Stimulated activated CD4-positive, alpha-beta T cell treated with anti-CD3 and anti-CD28 coated beads, Interleukin-1b, Interleukin-23, amount 100 ng/mL, for 4 hours (primary cell): ENCODE results near the gene SIK3.
"Not testable (repeated sequence)": the region's sequence is repeated elsewhere in the genome, so short reads cannot be mapped to it uniquely, and the experiment has no call there.

Experiments
- DNase-seq, 2 donors: peaks; one replicate each; pipeline ENCODE4 v3.0.0-alpha.2; 2020; ENCODE audit warnings: low read depth in 2 of 2

The SIK3 gene

DNA sequence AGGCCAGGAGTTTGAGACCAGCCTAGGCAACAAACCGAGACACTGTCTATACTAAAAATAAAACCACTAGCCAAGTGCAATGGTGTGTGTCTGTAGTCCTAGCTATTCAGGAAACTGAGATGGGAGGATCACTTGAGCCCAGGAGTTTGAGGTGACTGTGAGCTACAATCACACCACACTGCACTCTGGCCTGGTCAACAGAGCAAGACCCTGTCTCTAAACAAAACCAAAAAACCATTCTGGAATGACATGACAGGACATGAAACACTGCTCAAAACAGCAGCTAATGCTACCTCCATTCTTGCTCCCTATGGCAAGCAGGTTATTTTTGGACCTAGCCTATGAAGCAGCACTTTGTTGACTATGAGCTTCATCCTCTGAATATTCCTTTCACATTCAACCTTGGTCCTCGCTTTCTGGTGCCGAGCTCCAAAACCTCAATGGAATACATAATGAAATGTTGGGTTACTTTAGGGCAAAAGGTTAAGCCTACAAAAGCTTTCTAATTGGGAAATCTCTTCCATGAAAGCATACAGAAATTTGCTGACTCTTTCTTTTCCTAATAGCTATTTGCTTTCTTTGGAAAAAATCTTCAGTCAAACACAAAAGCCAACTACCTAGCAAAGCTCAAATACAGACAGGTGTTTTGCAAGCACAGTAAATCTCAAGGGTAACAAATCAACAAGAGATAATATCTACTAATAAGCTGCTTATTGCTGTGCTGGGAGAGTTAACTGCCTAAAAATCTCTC is 21.1 kb downstream of the SIK3 start:
- DNase-seq = no peak

DNA sequence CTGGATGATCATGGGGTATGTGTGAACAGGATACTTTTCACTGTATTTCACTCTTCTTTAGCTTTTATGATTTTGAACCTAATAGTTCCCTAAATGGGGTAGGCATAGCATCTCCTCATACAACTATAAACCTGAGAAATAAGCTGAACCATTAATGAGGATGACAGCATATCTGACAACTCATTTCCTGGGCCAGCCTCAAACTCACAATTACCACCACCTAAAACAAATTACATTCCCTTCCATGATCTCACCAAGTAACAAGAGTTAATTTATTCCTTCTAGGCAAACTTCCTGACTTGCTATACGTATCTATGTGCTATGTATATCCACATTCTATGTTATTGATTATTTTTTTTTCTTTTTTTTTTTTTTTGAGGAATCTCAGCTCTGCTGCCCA is 23.0 kb downstream of the SIK3 start:
- DNase-seq = no peak

DNA sequence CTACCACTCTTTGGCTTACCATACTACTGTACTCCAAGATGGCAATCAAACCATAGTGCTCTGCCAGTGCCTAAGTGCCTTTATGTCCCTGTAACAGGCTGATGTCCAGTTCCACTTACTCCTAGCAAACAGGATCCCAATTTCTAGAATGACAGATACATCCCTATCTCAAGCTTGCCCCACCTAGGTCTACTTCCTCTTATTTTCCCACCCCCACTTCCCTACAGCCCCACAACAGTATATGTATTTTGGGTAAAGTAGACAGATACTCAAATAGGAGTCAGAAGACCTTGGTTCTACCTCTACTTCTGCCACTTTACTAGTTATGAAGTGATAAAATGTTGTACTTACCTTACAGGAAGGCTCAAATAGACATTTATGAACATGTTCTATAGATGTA is 24.1 kb downstream of the SIK3 start:
- DNase-seq = no peak

DNA sequence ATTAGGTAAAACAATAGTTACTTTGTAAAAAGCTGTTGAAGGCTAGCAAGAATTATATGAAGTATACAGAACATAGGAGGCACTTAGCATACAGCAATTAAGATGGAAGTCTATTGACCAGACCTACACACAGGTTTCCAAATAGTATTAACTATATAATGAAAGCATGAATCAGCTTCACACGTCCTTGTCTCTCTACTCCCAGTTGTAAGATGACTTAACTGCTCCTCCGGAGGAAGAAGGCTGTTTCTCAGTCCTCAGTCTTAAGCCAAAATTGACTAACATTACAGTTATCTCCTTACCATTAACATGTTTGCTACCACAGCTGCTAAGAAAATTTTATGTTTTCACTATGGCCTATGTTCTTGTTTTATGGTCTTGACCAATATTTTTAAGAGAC is 24.7 kb downstream of the SIK3 start:
- no peak for DNase-seq

DNA sequence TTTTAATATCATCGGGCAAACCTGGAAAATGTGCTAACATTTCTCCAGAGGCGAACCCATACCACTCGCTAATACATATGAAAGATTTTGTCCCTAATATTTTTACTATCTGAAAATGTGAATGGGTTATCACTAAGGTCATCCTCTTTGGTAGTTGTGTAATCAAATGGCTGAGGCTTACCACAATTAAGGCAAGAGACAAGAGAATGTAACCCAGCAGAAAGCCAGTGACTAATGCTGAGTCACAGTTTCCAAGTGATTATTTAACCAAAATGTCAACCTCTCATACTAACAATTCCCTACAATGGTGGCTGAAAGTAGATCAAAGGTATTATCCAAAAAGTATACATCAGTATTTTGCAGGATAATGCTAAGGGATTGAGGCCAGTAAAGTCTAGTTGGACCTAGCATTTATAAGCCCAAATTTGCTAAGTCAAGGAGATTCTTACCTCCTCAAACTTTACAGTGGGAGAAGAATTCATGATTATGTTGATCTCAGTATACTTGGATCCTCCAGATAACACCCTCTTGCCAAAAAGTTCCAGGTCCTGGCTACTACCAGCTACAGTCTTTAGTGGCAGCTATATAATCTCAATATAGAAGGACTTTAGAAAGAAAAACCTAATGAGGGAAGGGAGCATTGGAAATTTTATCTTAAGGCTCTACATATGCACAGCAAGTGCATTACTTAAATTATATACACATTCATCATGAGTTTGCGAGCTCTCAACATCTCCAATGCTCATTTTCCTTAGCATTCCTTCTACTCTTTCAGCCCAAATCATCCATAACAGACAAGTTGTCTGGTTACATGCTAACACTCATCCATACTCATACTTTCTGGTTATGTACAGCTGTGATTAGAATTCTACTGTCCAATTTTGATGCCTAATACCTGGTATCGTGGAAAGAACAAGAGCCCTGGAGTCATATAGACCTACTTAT is 25.4 kb downstream of the SIK3 start:
- peak in 1 of 2 donors; percentile 28 for DNase-seq

DNA sequence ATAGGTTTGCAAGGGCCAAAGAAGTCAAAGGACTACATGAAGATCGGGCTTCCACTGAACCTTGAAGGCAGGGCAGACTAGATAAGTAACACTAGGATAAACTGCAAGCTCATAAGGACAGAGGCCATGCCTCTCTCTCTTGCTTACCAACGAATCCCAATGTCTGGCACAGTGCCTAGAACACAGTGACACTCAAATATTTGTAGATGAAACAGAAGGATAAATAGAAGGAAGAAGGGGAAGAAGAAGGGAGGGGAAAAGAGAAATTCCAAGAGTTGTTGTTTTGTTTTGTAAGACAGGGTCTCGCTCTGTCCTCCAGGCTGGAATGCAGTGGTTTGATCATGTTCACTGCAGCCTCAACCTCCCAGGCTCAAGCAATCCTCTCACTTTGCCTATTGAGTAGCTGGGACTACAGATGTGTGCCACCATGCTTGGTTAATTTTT is 26.9 kb downstream of the SIK3 start:
- no peak for DNase-seq

DNA sequence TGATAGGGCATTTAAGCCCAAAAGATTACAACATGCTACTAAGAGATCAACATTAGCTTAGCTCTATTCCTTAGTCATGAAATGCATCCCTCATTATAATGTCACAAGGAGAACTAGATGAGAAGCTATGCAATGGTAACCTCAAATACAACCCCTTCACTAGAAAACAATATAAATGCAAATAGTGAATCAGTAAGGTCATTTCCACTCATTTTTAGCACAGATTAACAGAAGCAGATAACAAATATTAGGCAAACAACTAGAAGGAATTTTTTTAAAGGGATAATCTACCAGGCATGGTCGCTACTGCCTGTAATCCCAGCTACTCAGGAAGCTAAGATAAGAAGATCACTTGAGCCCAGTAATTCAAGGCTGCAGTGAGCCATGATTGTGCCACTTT is 28.2 kb downstream of the SIK3 start:
- DNase-seq = no peak

DNA sequence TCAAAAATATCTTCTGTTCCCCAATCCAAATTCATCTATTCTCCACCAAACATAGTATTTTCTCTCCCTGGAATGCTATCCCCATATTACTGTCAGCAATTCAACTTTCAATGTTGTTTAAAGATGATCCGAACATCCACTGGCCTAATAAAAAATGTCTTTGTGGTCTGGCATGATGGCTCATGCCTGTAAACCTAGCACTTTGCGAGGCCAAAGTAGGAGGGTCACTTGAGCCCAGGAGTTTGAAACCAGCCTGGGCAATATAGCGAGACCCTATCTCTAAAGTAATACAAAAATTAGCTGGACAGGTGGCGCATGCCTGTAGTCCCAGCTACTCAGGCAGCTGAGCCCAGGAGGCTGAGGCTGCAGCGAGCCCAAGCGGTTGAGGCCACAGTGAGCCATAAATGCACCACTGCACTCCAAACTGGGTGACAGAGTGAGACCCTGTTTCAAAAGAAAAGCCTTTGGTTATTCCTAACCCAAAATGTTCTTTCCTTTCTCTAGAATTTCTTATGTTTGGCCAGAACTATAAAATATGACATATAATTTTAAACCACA is 29.8 kb downstream of the SIK3 start:
- DNase-seq = no peak

DNA sequence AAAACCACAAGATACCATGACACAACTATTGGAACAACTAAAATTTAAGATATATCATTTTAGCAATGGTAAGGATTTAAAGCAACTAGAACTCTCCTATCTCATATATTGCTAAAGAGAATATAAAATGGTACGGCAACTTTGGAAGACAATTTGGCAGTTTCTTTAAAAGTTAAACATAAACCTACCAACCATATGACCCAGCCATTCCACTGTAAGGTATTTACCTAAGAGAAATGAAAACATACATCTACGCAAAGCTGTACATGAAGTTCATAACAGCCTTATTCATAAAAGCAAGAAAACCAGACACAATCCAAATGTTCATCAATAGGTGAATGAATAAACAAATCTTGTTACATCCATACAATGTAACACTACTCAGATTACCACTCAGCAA is 31.3 kb downstream of the SIK3 start:
- no peak for DNase-seq

DNA sequence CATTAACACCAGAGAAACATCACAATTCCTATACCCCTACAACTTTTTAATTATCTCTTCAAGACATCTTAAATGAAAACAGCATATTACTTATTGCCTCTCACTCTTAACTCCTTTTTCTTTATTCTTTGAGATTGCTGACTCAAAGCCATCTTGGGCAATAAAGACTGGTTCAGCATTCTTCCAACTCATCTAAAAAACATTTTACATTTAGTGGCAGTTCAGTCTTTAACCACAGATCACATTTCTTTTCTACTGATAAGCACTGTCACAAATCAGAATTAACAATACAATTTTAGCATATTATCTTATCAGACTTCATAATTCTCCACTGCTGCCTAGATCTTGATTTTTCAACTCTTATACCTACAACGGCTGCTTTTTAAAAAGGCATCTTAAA is 34.0 kb downstream of the SIK3 start:
- no peak for DNase-seq

DNA sequence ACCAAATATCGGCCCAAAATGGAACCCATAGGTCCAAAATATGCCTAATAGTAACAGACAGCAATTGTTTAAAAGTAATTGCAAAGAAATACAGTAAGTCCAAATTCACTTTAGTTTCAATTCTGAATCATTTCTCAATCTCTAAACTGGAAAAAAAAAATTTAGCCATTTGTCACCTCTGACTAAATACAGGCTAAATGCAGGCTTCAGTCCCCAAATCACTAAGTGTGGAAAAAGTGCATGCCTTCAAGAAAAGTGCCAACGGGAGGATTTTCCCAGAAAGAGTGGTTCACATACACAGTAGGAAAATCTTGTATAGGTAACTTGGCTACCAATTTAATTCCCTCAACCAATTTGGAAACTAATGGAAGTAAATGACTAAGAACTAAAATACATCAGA is 35.7 kb downstream of the SIK3 start:
- no peak for DNase-seq

DNA sequence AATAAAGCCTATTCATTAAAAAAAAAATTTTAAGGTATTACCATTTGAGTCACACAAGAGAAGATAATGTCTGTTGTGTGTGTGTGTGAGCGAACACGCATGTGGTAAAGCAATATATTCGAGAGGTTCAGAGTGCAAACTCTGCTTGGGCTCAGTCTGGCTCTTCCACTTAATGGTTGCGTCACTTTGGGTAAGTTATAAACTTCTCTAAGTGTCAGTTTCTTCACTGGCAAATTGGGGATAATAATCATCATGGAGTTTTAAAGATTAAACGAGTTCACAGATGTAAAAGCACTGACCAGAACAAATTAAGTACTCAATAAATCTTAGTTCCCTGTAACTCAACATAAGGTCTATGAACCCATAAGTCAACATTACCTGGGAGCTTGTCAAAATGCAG is 37.0 kb downstream of the SIK3 start:
- DNase-seq = no peak

DNA sequence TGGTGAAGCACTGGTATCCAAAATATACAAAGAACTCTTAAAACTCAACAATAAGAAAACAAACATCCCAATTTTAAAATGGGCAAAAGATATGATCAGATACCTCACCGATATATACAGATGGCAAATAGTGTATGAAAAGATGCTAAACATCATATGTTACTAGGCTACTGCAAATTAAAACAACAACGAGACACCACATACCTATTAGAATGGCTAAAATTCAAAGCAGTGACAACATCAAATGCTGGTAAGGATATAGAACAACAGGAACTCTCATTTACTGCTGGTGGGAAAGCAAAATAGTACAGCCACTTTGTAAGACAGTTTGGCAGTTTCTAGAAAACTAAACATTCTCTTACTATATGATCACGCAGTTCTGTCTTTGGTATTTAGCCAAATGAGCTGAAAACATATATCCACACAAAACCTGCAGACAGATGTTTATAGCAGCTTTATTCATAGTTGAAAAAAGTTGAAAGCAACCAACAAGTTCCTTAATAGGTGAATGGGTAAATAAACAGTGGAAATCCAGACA is 38.5 kb downstream of the SIK3 start:
- DNase-seq = no peak

DNA sequence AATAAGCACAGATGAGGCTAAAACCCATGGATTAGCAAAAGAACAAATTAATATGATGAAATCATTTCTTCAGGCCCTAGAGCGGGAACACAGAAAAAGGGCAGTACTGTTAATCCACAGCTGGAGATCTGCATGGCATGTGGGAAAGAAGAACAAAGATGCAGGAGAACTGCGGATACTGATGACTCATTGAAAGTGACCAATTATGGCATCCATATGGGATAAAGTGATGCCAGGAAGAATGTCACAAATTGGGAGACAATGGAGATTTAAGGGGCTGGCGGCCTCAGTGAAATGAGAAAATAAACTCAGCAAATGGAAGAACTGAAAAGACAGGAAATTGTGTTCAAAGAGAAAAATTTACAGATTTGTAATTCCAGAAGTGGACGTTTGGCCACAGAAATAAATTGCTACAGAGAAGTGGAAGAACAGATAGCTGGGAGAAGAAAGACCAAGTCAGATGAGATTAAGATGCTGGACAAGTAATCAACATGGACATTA is 39.4 kb downstream of the SIK3 start:
- no peak for DNase-seq

DNA sequence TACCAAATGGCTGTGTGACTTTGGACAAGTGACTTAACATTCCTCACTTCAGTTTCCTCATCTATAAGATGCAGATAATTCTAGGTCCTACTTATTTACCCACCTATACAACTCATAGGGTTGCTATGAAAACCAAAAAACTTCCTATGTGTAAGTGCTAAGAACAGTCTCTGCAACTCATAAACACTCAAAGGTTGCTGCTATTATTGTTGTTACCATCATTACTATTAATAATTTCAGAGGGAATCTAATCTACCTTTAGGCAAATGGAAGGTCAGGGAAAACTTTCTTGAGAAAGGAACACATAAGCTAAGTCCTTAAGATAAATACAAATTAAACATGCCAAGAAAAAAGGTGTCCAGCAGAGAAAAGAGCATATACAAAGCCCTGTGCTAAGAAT is 40.5 kb downstream of the SIK3 start:
- no peak for DNase-seq

DNA sequence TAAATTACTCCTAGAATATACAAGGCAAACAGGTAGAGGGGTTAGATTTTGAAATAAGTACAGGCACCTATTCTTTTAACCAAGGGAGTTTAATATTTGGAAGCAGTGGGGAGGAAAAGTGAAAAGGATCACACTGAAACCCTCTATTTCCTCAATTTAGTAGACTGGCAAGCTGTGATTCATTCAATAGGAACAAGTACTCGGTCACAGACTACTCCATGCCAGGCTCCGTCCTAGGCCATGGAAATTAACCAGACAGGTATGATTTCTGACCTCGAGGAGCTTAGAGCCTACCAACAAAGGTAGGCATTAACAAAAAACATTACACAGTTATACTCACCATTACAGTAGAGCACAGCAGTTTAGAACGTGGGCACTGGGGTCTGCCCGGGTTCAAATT is 40.9 kb downstream of the SIK3 start:
- no peak for DNase-seq

DNA sequence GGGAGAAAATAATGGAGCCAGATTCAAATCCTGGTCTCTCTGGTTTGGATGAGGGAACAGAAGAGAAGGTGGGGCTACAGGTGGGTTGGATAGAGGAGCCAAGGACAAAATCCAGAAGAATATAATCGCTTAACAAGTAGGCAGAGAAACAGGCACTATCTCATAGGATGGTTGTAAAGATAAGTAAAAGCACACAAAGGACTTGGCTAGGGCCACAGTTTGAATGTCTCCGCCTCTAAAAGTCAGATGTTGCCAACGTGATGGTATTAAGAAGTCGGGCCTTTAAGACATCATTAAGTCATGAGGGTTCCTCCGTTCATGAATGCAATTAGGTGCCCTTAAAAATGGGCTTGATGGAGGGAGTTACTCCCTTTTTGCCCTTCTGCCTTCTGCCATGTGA is 42.8 kb downstream of the SIK3 start:
- DNase-seq = no peak

DNA sequence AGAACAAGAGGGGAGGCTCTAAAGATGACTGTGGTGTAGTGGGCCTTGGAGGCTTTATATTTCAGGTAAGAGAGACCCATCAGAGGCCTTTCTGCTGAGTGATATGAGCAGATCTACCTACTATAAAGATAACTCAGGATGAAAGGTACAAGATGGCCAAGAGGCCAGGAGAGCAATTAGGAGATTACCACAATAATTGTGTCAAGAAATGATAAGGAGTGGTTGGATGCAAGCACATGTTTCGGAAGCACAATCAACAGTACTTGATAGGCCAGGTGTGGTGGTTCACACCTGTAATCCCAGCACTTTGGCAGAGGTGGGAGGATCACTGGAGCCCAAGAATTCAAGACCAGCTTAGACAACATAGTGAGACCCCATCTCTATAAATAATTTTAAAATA is 43.8 kb downstream of the SIK3 start:
- no peak for DNase-seq

DNA sequence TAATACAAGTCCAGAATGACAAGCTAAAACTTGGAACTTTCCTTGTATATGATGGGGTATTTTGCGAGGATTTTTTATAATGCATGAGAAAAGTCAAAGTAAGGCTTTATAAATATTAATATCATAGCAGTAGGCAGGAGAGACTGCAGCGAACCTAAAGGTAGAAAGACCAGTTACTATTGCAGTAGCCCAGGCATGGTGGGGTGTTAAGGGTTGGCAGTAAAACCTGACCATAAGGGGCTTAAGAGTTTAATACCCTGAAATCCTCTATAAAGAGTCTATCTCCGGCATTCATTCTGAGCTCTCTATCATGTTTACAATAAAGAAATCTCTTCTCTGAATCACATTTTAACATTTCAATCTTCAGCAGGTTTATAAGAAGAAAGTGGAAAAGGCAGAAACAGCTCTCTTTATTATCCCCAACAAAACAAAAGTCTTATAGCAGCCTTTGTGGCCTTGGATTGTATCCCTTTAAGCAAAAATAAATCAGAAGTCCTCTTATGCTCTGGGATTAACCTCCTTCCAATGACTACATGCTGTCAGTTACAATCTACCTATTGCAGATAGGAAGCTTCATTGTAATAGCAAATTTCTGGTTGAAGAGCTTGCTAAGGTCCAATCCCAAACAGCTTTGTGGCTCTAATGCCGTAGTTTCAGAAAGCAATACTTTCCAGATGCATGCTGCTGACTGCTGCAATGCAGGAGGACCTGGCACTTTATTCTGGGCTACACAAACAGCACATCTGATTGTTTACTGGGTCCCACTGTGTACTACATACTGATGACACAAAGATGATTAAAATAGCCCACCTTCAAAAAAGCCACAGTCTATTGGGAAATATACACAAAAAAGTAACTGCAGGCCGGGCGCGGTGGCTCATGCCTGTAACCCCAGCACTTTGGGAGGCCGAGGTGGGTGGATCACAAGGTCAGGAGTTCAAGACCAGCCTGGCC is 45.8 kb downstream of the SIK3 start:
- no peak for DNase-seq

DNA sequence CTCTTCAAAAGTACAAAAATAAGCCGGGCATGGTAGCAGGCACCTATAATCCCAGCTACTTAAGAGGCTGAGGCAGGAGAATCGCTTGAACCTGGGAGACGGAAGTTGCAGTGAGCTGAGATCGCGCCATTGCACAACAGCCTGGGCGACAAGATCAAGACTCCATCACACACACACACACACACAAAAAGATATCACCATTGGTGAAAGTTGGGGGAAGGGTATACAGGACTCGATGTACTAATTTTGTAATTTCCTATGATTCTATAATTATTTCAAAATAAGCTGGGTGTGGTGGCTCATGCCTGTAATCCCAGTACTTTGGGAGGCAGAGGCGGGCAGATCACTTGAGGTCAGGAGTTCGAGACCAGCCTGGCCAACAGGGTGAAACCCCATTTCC is 48.1 kb downstream of the SIK3 start:
- not testable (repeated sequence) for DNase-seq

DNA sequence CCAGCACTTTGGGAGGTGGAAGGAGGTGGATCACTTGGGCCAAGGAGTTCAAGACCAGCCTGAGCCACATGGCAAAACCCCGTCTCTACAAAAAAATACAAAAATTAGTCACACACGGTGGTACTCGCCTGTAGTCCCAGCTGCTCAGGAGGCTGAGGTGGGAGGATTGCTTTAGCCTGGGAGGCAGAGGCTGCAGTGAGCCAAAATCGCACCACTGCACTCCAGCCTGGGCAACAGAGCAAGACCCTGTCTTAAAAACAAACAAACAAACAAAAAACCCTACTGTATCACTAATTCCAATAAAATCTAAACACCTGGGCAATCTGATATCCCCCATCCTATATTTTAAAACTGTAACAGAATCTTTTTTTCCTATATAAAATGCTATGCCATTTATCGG is 51.6 kb downstream of the SIK3 start:
- DNase-seq = not testable (repeated sequence)
